WTC11 (cell line): ENCODE results near the gene SLAIN1. TPM values are rescaled to one million over a fixed set of nuclear protein-coding genes. Genes with fewer than 3 reads are reported as not detected.
A peak's percentile ranks its signal among the peaks of the same experiment; 100 is the strongest.

Experiments
- ATAC-seq: fragments of 200-7000 bp; cut with Tn5 transposase; 2 replicates; pipeline ENCODE4 v1.10.0; 2021; ENCODE audit warnings: mild to moderate bottlenecking, moderate library complexity
- CTCF ChIA-PET: fragments of 300-600 bp; sonication (Branson Sonifier 250); formaldehyde crosslinking; loops from one replicate; lab custom pipeline; 2021; ENCODE audit warnings: antibody characterized with exemption; lab: Charles Lee
- POLR2A ChIA-PET: fragments of 350-600 bp; sonication (Branson Sonifier 250); formaldehyde crosslinking; loops from one replicate; lab custom pipeline; 2021; ENCODE audit warnings: antibody characterized with exemption; lab: Charles Lee
- DNase-seq: peaks from one replicate; pipeline ENCODE4 v3.0.0; 2021; ENCODE audit warnings: low spot score
- H3K27ac Mint-ChIP-seq: 2 replicates; pipeline ENCODE4 v1.8.0; 2021; ENCODE audit warnings: mixed read lengths
- H3K27me3 Mint-ChIP-seq: 2 replicates; pipeline ENCODE4 v1.8.0; 2021; ENCODE audit warnings: low read depth, mild to moderate bottlenecking, moderate library complexity, mixed read lengths
- H3K36me3 Mint-ChIP-seq: 2 replicates; pipeline ENCODE4 v1.8.0; 2021; ENCODE audit warnings: mixed read lengths
- H3K4me1 Mint-ChIP-seq: 2 replicates; pipeline ENCODE4 v1.8.0; 2022; ENCODE audit warnings: mixed read lengths
- H3K4me3 Mint-ChIP-seq: 2 replicates; pipeline ENCODE4 v1.8.0; 2021; ENCODE audit warnings: mild to moderate bottlenecking, moderate library complexity, mixed read lengths
- H3K9me3 Mint-ChIP-seq: 2 replicates; pipeline ENCODE4 v1.8.0; 2021; ENCODE audit warnings: mixed read lengths
- ARID4B ChIP-seq: sonication (generic); formaldehyde crosslinking; IDR thresholded peaks from 2 replicates; pipeline ENCODE4 v1.8.0; 2023; ENCODE audit warnings: missing genetic modification reagents, mild to moderate bottlenecking, borderline replicate concordance
- E2F5 ChIP-seq: sonication (generic); formaldehyde crosslinking; IDR thresholded peaks from 2 replicates; pipeline ENCODE4 v1.8.1; 2022; ENCODE audit warnings: mild to moderate bottlenecking, moderate library complexity, missing genetic modification reagents
- ERG ChIP-seq: fragments of 250-450 bp; sonication (Bioruptor Pico); IDR thresholded peaks from 2 replicates; pipeline ENCODE4 v1.8.0; 2021; ENCODE audit warnings: mild to moderate bottlenecking
- ETV6 ChIP-seq: sonication (generic); formaldehyde crosslinking; IDR thresholded peaks from 2 replicates; pipeline ENCODE4 v1.8.1; 2022; ENCODE audit warnings: mild to moderate bottlenecking, missing genetic modification reagents
- GTF2I ChIP-seq: fragments of 250-450 bp; sonication (Bioruptor Pico); conservative IDR thresholded peaks from 2 replicates; pipeline ENCODE4 v1.4.0; 2021; ENCODE audit warnings: mild to moderate bottlenecking
- HMGA2 ChIP-seq: fragments of 250-450 bp; sonication (Bioruptor Pico); IDR thresholded peaks from 2 replicates; pipeline ENCODE4 v1.4.0; 2021; ENCODE audit warnings: mild to moderate bottlenecking, moderate library complexity
- IRF1 ChIP-seq: sonication (generic); formaldehyde crosslinking; IDR thresholded peaks from 2 replicates; pipeline ENCODE4 v1.8.0; 2023; ENCODE audit warnings: missing genetic modification reagents
- NFE2L1 ChIP-seq: sonication (generic); formaldehyde crosslinking; IDR thresholded peaks from 2 replicates; pipeline ENCODE4 v1.8.1; 2023; ENCODE audit warnings: missing genetic modification reagents
- RORB ChIP-seq: fragments of 250-450 bp; sonication (Bioruptor Pico); IDR thresholded peaks from 2 replicates; pipeline ENCODE4 v1.9.0; 2021; ENCODE audit warnings: mild to moderate bottlenecking
- SMAD3 ChIP-seq: sonication (generic); formaldehyde crosslinking; IDR thresholded peaks from 2 replicates; pipeline ENCODE4 v1.8.0; 2022; ENCODE audit warnings: missing genetic modification reagents, mild to moderate bottlenecking, borderline replicate concordance
- SP1 ChIP-seq: sonication (generic); formaldehyde crosslinking; conservative IDR thresholded peaks from 2 replicates; pipeline ENCODE4 v1.8.1; 2022; ENCODE audit warnings: missing genetic modification reagents
- TCF7 ChIP-seq: sonication (generic); formaldehyde crosslinking; IDR thresholded peaks from 2 replicates; pipeline ENCODE4 v1.8.0; 2022; ENCODE audit warnings: mild to moderate bottlenecking, low read depth, missing genetic modification reagents, moderate library complexity
- ZNF138 ChIP-seq: sonication (generic); formaldehyde crosslinking; conservative IDR thresholded peaks from 2 replicates; pipeline ENCODE4 v1.8.1; 2022; ENCODE audit warnings: mild to moderate bottlenecking, moderate library complexity, missing genetic modification reagents
- ZNF219 ChIP-seq: sonication (generic); formaldehyde crosslinking; IDR thresholded peaks from 2 replicates; pipeline ENCODE4 v1.8.0; 2023; ENCODE audit warnings: missing genetic modification reagents, mild to moderate bottlenecking, borderline replicate concordance
- total RNA-seq: library from RNA; stranded (reverse); gene quantifications from 3 replicates; pipeline ENCODE4 v1.2.3, GENCODE V29; 2021
- TF ChIP-seq, protein P1 (sequence below): sonication (generic); formaldehyde crosslinking; IDR thresholded peaks from 2 replicates; pipeline ENCODE4 v1.8.0; 2022; ENCODE audit warnings: mild to moderate bottlenecking, missing genetic modification reagents
- TF ChIP-seq, protein P2 (sequence below): sonication (generic); formaldehyde crosslinking; IDR thresholded peaks from 2 replicates; pipeline ENCODE4 v1.8.0; 2023; ENCODE audit warnings: mild to moderate bottlenecking, missing genetic modification reagents

The SLAIN1 gene
- total RNA-seq, 1 experiment from 2014 or later = 29.7 TPM

DNA sequence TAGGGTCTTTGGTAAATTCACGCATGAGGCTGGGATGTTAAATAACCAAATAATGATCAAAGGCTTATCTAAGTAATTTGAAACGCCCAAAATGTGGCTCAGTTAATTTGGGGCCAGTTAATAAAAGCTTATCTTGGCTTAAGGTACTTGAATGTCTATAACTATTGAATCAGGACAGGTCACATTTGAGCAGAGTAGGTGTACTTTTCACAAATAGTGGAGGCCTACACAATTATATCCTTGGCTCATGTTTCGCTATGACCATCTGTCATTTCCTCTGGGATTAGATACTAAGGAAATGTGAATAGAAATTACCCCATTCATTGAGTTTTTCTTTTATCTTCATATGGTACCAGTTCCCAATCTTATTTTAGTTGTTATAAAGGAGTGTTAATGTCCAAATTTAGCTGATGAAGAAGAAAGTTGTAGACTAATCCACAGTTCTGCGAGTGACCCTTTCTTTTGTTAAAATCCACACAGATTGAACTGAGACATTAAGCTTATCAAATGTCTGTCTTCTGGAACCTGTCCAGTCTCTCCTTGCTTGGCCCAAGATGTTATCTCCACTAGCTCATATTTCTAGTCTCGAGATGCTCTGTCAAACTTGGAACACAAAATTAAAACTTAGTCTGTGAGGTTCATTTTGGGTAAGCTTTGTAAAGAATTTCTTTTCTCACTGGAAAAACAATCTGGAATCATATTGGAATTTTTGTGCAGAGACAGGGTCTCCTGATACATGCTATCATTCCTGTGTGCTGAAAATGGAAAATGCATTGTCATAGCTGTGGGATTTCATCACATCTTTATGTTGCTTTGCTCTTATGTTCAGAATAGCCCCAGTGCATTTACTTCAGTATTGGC is 31.0 kb downstream of the SLAIN1 start (continued):
- TF ChIP-seq E2F5 (no peak), ARID4B (CRISPR knock-in tag) (no peak), GTF2I (CRISPR knock-in tag) (no peak), ERG (no peak), SP1 (CRISPR knock-in tag) (no peak), ZNF138 (CRISPR knock-in tag) (no peak), ETV6 (no peak)

GRCh38 chr13:77729502-77730221 is 32.2 kb downstream of the SLAIN1 start:
- ATAC-seq (no peak; the same call in 1 of the 2 replicates), DNase-seq (no peak)
- Mint-ChIP-seq H3K4me3 (no peak overlapping the region), H3K36me3 (peaks cover 9% of the 10 kb centered on the region; the same call in 1 of the 2 replicates), H3K4me1 (peaks cover 59% of the 10 kb centered on the region), H3K27me3 (no peaks in the 10 kb centered on the region), H3K9me3 (no peaks in the 10 kb centered on the region), H3K27ac (peak overlapping the region; percentile 19)
- POLR2A ChIA-PET = no interaction called here
- TF ChIP-seq TCF7 (CRISPR knock-in tag) (no peak), HMGA2 (CRISPR knock-in tag) (no peak), SMAD3 (CRISPR knock-in tag) (no peak), ETV6 (no peak), NFE2L1 (CRISPR knock-in tag) (no peak), IRF1 (no peak)
- CTCF ChIA-PET = interaction anchor here (0.8 kb wide), 1 partner anchor 137 kb away, joined by 3 read pairs; no protein-coding TSS in a partner anchor

- no peak for ATAC-seq
- TF ChIP-seq, protein P1, sequence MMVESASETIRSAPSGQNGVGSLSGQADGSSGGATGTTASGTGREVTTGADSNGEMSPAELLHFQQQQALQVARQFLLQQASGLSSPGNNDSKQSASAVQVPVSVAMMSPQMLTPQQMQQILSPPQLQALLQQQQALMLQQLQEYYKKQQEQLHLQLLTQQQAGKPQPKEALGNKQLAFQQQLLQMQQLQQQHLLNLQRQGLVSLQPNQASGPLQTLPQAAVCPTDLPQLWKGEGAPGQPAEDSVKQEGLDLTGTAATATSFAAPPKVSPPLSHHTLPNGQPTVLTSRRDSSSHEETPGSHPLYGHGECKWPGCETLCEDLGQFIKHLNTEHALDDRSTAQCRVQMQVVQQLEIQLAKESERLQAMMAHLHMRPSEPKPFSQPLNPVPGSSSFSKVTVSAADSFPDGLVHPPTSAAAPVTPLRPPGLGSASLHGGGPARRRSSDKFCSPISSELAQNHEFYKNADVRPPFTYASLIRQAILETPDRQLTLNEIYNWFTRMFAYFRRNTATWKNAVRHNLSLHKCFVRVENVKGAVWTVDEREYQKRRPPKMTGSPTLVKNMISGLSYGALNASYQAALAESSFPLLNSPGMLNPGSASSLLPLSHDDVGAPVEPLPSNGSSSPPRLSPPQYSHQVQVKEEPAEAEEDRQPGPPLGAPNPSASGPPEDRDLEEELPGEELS = no peak
- TF ChIP-seq RORB (CRISPR knock-in tag) (no peak), ZNF219 (CRISPR knock-in tag) (no peak)
- TF ChIP-seq, protein P2, sequence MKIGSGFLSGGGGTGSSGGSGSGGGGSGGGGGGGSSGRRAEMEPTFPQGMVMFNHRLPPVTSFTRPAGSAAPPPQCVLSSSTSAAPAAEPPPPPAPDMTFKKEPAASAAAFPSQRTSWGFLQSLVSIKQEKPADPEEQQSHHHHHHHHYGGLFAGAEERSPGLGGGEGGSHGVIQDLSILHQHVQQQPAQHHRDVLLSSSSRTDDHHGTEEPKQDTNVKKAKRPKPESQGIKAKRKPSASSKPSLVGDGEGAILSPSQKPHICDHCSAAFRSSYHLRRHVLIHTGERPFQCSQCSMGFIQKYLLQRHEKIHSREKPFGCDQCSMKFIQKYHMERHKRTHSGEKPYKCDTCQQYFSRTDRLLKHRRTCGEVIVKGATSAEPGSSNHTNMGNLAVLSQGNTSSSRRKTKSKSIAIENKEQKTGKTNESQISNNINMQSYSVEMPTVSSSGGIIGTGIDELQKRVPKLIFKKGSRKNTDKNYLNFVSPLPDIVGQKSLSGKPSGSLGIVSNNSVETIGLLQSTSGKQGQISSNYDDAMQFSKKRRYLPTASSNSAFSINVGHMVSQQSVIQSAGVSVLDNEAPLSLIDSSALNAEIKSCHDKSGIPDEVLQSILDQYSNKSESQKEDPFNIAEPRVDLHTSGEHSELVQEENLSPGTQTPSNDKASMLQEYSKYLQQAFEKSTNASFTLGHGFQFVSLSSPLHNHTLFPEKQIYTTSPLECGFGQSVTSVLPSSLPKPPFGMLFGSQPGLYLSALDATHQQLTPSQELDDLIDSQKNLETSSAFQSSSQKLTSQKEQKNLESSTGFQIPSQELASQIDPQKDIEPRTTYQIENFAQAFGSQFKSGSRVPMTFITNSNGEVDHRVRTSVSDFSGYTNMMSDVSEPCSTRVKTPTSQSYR (CRISPR knock-in tag) = no peak
These were observed 33.1 kb downstream of the SLAIN1 start for GRCh38 chr13:77730572-77730971.

More at GRCh38 chr13:77730572-77730971, 33.1 kb downstream of the SLAIN1 start:
- Mint-ChIP-seq H3K27me3 (no peaks in the 10 kb centered on the region), H3K27ac (no peak overlapping the region), H3K9me3 (no peaks in the 10 kb centered on the region), H3K4me1 (peaks cover 50% of the 10 kb centered on the region), H3K36me3 (peaks cover 3% of the 10 kb centered on the region; the same call in 1 of the 2 replicates), H3K4me3 (no peak overlapping the region)
- DNase-seq = no peak
- ChIA-PET CTCF (no interaction called here), POLR2A (no interaction called here)
